Neuronal stem cell (in vitro differentiated cells): ENCODE results near the gene AIG1.
"Not testable (repeated sequence)": the region's sequence is repeated elsewhere in the genome, so short reads cannot be mapped to it uniquely, and the experiment has no call there.

Experiments used
- DNase-seq: peaks from one replicate; pipeline ENCODE4 v3.0.0-alpha.2; 2013; ENCODE audit warnings: low spot score
- H2AFZ ChIP-seq: one replicate; pipeline ENCODE4 v1.6.1; 2013; ENCODE audit warnings: mild to moderate bottlenecking, low read length, inconsistent platforms
- H2AK5ac ChIP-seq: 2 replicates; pipeline ENCODE4 v1.6.1; 2013; ENCODE audit warnings: low read depth, mild to moderate bottlenecking, inconsistent platforms, low read length, moderate library complexity, mixed read lengths
- H2BK120ac ChIP-seq: 2 replicates; pipeline ENCODE4 v1.6.1; 2013; ENCODE audit warnings: low read depth, mild to moderate bottlenecking, inconsistent platforms, low read length, moderate library complexity, mixed read lengths
- H2BK12ac ChIP-seq: one replicate; pipeline ENCODE4 v1.6.1; 2013; ENCODE audit warnings: low read length, inconsistent platforms
- H2BK15ac ChIP-seq: 2 replicates; pipeline ENCODE4 v1.6.1; 2013; ENCODE audit warnings: mild to moderate bottlenecking, low read length, inconsistent platforms, mixed read lengths
- H2BK5ac ChIP-seq: one replicate; pipeline ENCODE4 v1.6.1; 2013; ENCODE audit warnings: inconsistent platforms, mild to moderate bottlenecking, low read length, moderate library complexity
- H3K14ac ChIP-seq: one replicate; pipeline ENCODE4 v1.6.1; 2013; ENCODE audit warnings: low read length, inconsistent platforms
- H3K18ac ChIP-seq: 2 replicates; pipeline ENCODE4 v1.6.1; 2013; ENCODE audit warnings: low read length, inconsistent platforms
- H3K23ac ChIP-seq: 2 replicates; pipeline ENCODE4 v1.6.1; 2013; ENCODE audit warnings: low read depth, mild to moderate bottlenecking, mixed read lengths, low read length, inconsistent platforms; ENCODE audit not compliant: poor library complexity
- H3K27ac ChIP-seq: replicated peaks from 3 replicates; pipeline ENCODE4 v1.5.1; 2013; ENCODE audit warnings: low read length, inconsistent platforms
- H3K27me3 ChIP-seq, 3 experiments: 2 replicates each; pipeline ENCODE4 v1.6.1; 2013; ENCODE audit warnings: low read length in 3 of 3, mild to moderate bottlenecking in 2 of 3, inconsistent platforms in 1 of 3, low read depth in 1 of 3, mixed read lengths in 1 of 3, moderate library complexity in 1 of 3; ENCODE audit not compliant: control insufficient read depth in 3 of 3, insufficient read depth in 3 of 3
- H3K36me3 ChIP-seq, 2 donors: replicated peaks in 1 of 2; 2 replicates each; pipeline ENCODE4 v1.6.1; 2013; ENCODE audit warnings: low read length in 2 of 2; ENCODE audit not compliant: control insufficient read depth in 2 of 2, insufficient read depth in 2 of 2
- H3K4ac ChIP-seq: 2 replicates; pipeline ENCODE4 v1.6.1; 2013; ENCODE audit warnings: inconsistent platforms, mild to moderate bottlenecking, low read length, moderate library complexity
- H3K4me1 ChIP-seq, 2 donors: 1 replicate in 1 of 2; 2 replicates in 1 of 2; pipeline ENCODE4 v1.6.1; 2013; ENCODE audit warnings: low read length in 2 of 2, low read depth in 1 of 2; ENCODE audit not compliant: control insufficient read depth in 2 of 2, insufficient read depth in 1 of 2
- H3K4me2 ChIP-seq: one replicate; pipeline ENCODE4 v1.6.1; 2013; ENCODE audit warnings: mild to moderate bottlenecking, low read length, inconsistent platforms; ENCODE audit not compliant: insufficient read depth, poor library complexity, severe bottlenecking
- H3K4me3 ChIP-seq, 2 donors: 2 replicates each; pipeline ENCODE4 v1.5.1; 2013; ENCODE audit warnings: low read length in 2 of 2, mild to moderate bottlenecking in 2 of 2, inconsistent platforms in 1 of 2, moderate library complexity in 1 of 2
- H3K79me1 ChIP-seq: one replicate; pipeline ENCODE4 v1.6.1; 2013; ENCODE audit warnings: low read depth, mild to moderate bottlenecking, inconsistent platforms, low read length, moderate library complexity
- H3K9ac ChIP-seq: one replicate; pipeline ENCODE4 v1.6.1; 2013; ENCODE audit warnings: mild to moderate bottlenecking, low read depth, low read length, inconsistent platforms; ENCODE audit not compliant: poor library complexity
- H3K9me3 ChIP-seq, 2 donors: replicated peaks in 1 of 2; 2 replicates each; pipeline versions ENCODE3 to v1.6.1; 2013; ENCODE audit warnings: low read length in 2 of 2, mild to moderate bottlenecking in 2 of 2, inconsistent platforms in 1 of 2, low read depth in 1 of 2, mixed read lengths in 1 of 2, moderate library complexity in 1 of 2; ENCODE audit not compliant: control insufficient read depth in 2 of 2, insufficient read depth in 1 of 2
- H4K8ac ChIP-seq: one replicate; pipeline ENCODE4 v1.6.1; 2013; ENCODE audit warnings: low read depth, mild to moderate bottlenecking, inconsistent platforms, low read length, moderate library complexity
- H4K91ac ChIP-seq: one replicate; pipeline ENCODE4 v1.6.1; 2013; ENCODE audit warnings: low read length, low read depth, mild to moderate bottlenecking, inconsistent platforms; ENCODE audit not compliant: poor library complexity
- WGBS, 2 donors: extraction: QIAGEN DNeasy Blood & Tissue Kit; methylation state at CpG; one replicate each; pipeline ENCODE4 v1.1.7; 2013; ENCODE audit warnings: missing lambda C conversion rate in 2 of 2, mixed read lengths in 1 of 2; ENCODE audit not compliant: insufficient read length in 2 of 2, insufficient replicate concordance in 1 of 2; ENCODE audit errors: extremely low coverage in 2 of 2; 5-methylcytosine and 5-hydroxymethylcytosine counted together

AIG1 gene

GRCh38 chr6:143345477-143345876 lies 284.8 kb downstream of the AIG1 start:
- not testable (repeated sequence) for H3K9me3 ChIP-seq, H4K91ac ChIP-seq, H4K8ac ChIP-seq, H3K23ac ChIP-seq, H3K27ac ChIP-seq, H2AK5ac ChIP-seq, H3K14ac ChIP-seq, H3K18ac ChIP-seq, H3K27me3 ChIP-seq, H3K36me3 ChIP-seq, H3K79me1 ChIP-seq, H2BK5ac ChIP-seq, H2BK15ac ChIP-seq, H3K4me3 ChIP-seq, H3K4me1 ChIP-seq, H3K4me2 ChIP-seq, H3K4ac ChIP-seq, H2BK120ac ChIP-seq, H2AFZ ChIP-seq, H3K9ac ChIP-seq, DNase-seq, H2BK12ac ChIP-seq
- no CpG with 5 or more reads among the region's 7 CpGs for WGBS, 2 donors

- H3K27ac ChIP-seq, result no peak overlapping the region
- no peak overlapping the region for H4K8ac ChIP-seq
- no peaks in the 10 kb centered on the region for H3K9me3 ChIP-seq
- no peak overlapping the region for H2AFZ ChIP-seq
- no peak overlapping the region for H2BK12ac ChIP-seq
- no peak overlapping the region for H3K23ac ChIP-seq
- no peak overlapping the region for H2BK120ac ChIP-seq
- no peak for DNase-seq
- no peak overlapping the region for H3K4me2 ChIP-seq
- no peak overlapping the region for H3K4me3 ChIP-seq
- H3K9ac ChIP-seq, result no peak overlapping the region
- H2AK5ac ChIP-seq, result no peak overlapping the region
- H3K79me1 ChIP-seq, result no peaks in the 10 kb centered on the region
- H3K14ac ChIP-seq, result no peak overlapping the region
- H3K4ac ChIP-seq, result no peak overlapping the region
- no peaks in the 10 kb centered on the region for H3K4me1 ChIP-seq
- H3K36me3 ChIP-seq, result no peaks in the 10 kb centered on the region
- H2BK5ac ChIP-seq, result no peak overlapping the region
- no peak overlapping the region for H3K18ac ChIP-seq
- no peaks in the 10 kb centered on the region for H3K27me3 ChIP-seq
- no peak overlapping the region for H4K91ac ChIP-seq
- H2BK15ac ChIP-seq, result no peak overlapping the region
Observed at GRCh38 chr6:143346004-143346403, 285.3 kb downstream of the AIG1 start.

GRCh38 chr6:143348531-143348930 lies 287.8 kb downstream of the AIG1 start:
- H2BK5ac ChIP-seq, result no peak overlapping the region
- no peak overlapping the region for H2AFZ ChIP-seq
- WGBS, 2 donors, result no CpG with 5 or more reads among the region's 1 CpG
- no peaks in the 10 kb centered on the region for H3K27me3 ChIP-seq
- no peak overlapping the region for H3K18ac ChIP-seq
- no peak overlapping the region for H2BK12ac ChIP-seq
- no peaks in the 10 kb centered on the region for H3K4me1 ChIP-seq
- no peak overlapping the region for H3K4me3 ChIP-seq
- no peak overlapping the region for H3K4ac ChIP-seq
- no peak overlapping the region for H4K8ac ChIP-seq
- no peak overlapping the region for H3K9ac ChIP-seq
- H3K36me3 ChIP-seq, result no peaks in the 10 kb centered on the region
- no peak overlapping the region for H2BK120ac ChIP-seq
- H3K79me1 ChIP-seq, result no peaks in the 10 kb centered on the region
- DNase-seq, result no peak
- no peak overlapping the region for H2BK15ac ChIP-seq
- no peaks in the 10 kb centered on the region for H3K9me3 ChIP-seq
- no peak overlapping the region for H4K91ac ChIP-seq
- no peak overlapping the region for H2AK5ac ChIP-seq
- no peak overlapping the region for H3K27ac ChIP-seq
- H3K14ac ChIP-seq, result no peak overlapping the region
- H3K23ac ChIP-seq, result no peak overlapping the region
- H3K4me2 ChIP-seq, result no peak overlapping the region

- H3K14ac ChIP-seq, result no peak overlapping the region
- H3K9me3 ChIP-seq, result no peaks in the 10 kb centered on the region
- H3K4me1 ChIP-seq, result no peaks in the 10 kb centered on the region
- no peak overlapping the region for H4K8ac ChIP-seq
- H2AK5ac ChIP-seq, result no peak overlapping the region
- H3K9ac ChIP-seq, result no peak overlapping the region
- no peak overlapping the region for H3K18ac ChIP-seq
- H3K23ac ChIP-seq, result no peak overlapping the region
- H3K4ac ChIP-seq, result no peak overlapping the region
- H3K4me2 ChIP-seq, result no peak overlapping the region
- no peaks in the 10 kb centered on the region for H3K79me1 ChIP-seq
- H3K27me3 ChIP-seq, result no peaks in the 10 kb centered on the region
- H2BK5ac ChIP-seq, result no peak overlapping the region
- H4K91ac ChIP-seq, result no peak overlapping the region
- H3K27ac ChIP-seq, result no peak overlapping the region
- H3K36me3 ChIP-seq, result no peaks in the 10 kb centered on the region
- no peak overlapping the region for H2BK12ac ChIP-seq
- H2AFZ ChIP-seq, result no peak overlapping the region
- H2BK15ac ChIP-seq, result no peak overlapping the region
- H3K4me3 ChIP-seq, result no peak overlapping the region
- DNase-seq, result no peak
- WGBS, 2 donors, result no CpG with 5 or more reads among the region's 1 CpG
- H2BK120ac ChIP-seq, result no peak overlapping the region
Observed at GRCh38 chr6:143349530-143349929, 288.8 kb downstream of the AIG1 start.
